GM04503 (cell line): Measurements from ENCODE around the gene RASSF8.
"Not testable (repeated sequence)": the region's sequence is repeated elsewhere in the genome, so short reads cannot be mapped to it uniquely, and the experiment has no call there.

Experiments used
- DNase-seq: peaks from one replicate; pipeline ENCODE4 v3.0.0-alpha.2; 2012; ENCODE audit warnings: low read depth

RASSF8 gene

DNA sequence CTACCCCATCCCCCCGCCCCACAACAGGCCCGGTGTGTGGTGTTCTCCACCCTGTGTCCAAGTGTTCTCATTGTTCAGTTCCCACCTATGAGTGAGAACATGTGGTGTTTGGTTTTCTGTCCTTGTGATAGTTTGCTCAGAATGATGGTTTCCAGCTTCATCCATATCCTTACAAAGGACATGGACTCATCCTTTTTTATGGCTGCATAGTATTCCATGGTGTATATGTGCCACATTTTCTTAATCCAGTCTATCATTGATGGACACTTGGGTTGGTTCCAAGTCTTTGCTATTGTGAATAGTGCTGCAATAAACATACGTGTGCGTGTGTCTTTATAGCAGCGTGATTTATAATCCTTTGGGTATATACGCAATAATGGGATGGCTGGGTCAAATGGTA is 98.8 kb downstream of the RASSF8 start:
- DNase-seq, result not testable (repeated sequence)

DNA sequence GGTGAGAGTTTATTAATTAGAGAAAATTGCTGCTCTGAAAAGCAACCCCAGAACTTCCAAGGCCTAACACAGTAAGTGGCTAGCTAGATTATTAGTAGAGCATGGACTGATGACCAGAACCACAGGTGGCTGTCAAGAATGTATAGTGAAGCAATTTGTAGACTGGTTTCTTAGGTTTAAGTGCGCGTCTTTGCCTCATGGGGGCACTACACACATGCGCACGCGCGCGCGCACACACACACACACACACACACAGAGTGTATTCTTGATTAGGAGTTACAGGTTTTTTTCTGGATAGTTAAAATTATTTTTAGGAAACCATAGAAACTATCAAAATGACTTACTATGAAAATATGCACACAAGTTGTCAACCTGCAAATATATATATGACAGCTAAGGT is 99.8 kb downstream of the RASSF8 start:
- no peak for DNase-seq

DNA sequence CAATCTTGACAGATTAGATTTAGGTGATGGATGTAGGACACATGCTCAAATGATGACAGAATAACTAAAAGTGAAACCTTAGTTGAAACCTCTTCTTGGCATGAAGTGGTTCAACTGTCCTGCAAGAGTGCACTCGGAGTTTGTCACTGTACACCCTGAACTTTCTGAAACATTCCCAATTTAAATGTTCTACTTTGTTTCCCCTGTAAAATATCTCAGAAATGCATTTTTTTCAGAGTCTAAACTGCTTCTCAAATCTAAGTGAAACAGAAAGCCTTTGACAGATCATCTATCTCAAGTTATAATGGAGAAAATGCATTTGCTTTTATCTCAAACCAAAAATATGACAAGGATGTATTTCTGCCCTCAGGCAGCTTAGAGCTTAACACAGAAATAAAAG is 100.3 kb downstream of the RASSF8 start:
- no peak for DNase-seq

DNA sequence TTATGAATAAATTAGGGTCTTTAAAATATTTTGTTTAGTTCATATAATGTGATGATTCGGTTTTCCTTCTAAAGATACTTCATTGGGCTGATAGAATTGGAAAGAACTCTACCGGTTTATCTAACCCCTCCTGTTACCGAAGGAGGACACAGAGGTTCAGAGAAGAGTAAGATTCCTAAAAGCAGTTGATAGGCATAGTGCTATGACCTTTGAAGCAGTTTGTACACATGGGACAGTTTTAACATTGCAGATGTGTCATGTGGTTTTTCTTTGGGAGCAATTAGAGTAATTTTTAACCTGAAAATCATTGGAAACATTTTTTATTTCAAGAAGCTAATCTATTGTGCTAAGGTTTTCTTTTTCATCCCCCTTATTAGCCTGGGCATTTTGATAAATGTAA is 103.5 kb downstream of the RASSF8 start:
- DNase-seq, result no peak

DNA sequence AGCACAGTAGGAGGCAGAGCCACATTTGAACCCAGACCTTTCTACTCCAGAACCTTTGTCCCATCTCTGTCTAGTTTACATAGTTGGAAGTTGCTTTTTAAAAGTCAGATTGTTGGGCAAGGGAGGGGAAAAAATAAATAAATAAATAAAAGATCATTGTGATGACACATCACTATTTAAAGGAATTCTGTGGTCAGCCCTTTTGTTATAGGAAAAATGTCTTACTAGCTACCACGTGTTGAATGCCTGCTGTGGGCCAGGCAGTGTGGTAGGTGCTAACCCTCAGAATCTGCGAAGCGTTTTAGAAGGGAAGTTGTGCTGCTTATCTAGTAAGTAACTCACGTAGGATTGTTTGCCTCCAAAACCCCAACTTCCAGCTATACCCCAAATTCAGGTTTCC is 104.1 kb downstream of the RASSF8 start:
- DNase-seq, result peak; percentile 21

DNA sequence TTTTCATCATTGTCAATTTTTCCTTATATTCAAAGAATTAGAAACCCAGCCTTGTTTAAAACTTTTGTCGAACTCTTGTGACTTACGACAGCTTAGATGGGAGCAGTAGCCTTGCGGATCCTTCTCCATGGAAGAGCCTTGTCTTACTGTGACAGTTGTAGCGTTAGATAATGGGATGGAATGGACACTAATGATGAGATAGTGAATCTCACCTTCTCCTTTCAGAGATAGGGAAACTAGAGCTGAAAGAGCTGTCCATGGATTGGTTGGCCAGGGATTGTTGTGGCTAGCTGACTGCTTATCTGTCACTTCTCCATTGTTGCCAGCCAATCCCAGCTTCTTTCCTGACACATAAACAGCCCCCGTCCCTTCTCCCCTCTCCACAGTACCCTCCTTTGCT is 107.0 kb downstream of the RASSF8 start:
- no peak for DNase-seq

DNA sequence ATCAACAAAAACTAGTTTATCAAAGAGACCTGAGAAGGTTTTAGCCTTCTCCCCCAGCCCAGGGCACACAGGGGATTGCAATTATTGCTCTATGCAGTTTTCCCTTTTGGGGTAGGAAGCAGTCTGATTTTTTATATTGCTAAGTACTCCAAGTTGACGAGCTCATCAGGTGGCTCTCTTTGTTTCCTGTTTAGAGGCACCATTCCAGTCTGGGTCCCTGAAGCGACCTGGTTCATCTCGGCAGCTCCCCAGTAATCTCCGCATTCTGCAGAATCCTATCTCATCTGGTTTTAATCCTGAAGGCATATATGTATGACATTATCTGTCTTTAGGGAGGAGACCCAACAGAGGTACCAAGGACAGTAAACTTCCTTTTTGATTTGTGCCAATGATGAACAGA is 110.0 kb downstream of the RASSF8 start:
- no peak for DNase-seq

DNA sequence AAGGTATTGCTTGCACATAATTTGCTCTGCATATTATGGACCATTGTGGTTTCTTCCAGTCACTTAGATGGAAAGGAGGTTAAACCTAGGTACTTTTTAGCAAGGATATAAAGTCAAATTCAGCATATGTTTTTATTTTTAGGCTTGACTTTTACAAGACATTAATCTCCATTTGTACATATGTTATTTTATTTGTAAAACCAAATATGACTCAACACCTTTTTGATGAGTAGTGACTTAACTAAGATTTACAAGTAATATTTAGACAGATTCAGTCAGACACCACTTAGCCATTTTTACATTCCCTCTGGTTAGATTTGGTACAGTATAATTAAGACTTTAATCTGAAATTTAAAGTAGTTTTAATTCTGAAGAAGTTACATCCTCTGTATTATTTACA is 111.3 kb downstream of the RASSF8 start:
- DNase-seq, result no peak

DNA sequence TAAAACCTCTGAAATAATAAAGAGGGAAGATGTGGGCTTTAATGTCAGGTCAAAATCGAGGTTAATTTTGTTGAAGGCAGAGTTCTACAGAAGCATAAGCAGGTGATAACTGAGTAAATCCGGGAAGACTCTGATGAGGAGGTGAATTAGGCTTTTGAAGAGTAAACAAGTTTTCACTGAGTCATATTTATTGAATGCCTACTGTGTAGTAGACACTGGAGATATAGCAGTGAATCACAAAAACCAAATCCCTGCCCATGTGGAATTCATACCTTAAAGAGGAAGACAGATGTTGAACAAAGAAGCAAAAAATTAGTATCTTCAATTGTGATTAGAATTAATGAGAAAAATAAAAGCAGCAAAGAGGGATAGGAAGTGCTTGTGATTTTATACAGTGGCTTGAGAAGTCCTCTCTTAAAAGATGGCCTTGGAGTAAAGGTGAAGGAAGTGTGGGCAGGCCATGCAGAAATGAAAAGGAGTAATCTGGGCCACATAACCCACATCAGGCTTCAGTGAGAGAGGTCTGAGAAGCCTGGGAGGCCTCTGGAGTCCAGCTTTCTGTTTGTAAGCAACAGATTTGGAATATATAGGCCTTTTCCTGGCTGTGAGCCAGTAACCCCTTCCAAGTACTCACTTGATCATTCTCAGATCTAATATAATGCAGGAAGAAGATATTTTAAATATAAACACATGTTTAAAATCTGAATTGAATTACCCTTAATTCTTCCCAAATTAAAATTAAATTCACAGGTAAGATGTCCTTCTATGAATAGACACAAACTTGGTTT is 119.6 kb downstream of the RASSF8 start:
- DNase-seq, result no peak

DNA sequence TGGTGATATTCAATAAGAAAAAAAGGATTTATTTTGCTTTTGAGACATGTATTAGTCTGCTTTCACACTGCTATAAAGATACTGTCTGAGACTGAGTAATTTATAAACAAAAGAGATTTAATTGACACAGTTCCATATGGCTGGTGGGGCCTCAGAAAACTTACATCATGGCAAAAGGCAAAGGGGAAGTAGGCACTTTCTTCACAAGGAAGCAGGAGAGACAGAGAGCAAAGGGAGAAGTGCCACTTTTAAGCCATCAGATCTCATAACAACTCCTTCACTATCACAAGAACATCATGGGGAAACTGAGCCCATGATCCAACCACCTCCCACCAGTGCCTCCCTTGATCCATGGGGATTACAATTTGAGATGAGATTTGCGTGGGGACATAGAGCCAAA is 122.4 kb downstream of the RASSF8 start:
- DNase-seq, result no peak

DNA sequence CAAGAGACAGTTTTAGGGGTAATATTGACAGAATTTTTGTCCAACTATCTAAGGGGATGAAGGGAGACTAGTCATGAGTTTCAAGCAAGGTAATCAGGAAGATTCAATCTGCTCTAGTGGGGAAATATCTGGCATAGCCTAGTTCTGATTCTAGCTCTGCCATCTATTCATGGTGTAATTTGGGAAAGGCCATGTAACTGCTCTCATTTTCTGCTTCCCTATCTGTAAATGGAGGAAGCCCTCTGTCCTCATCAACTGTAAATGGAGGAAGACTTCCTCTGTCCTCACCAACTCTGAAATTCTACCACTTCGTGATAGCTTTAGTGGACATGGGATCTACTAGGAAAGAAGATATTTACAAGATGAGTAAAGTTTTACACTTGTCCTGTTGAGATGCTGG is 128.5 kb downstream of the RASSF8 start:
- no peak for DNase-seq

DNA sequence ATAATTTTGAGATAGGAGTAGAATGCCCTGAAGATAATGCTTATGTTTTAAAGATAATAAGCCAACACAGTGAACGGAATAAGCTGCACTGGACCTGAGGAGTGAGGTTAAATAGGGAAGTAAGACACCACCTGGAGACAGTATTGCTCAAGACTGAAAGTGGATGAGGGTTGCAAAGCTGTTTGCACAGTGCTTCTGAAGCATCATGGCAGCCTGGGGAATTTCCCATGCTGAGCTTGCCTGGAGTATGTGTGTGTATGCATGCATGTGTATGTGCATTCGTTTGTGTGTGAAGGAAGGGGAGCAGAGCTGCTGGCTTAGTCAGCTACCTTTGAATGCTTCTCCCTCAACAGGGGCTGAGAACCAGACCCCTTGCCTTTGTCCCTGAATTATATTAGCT is 130.5 kb downstream of the RASSF8 start:
- DNase-seq, result no peak

DNA sequence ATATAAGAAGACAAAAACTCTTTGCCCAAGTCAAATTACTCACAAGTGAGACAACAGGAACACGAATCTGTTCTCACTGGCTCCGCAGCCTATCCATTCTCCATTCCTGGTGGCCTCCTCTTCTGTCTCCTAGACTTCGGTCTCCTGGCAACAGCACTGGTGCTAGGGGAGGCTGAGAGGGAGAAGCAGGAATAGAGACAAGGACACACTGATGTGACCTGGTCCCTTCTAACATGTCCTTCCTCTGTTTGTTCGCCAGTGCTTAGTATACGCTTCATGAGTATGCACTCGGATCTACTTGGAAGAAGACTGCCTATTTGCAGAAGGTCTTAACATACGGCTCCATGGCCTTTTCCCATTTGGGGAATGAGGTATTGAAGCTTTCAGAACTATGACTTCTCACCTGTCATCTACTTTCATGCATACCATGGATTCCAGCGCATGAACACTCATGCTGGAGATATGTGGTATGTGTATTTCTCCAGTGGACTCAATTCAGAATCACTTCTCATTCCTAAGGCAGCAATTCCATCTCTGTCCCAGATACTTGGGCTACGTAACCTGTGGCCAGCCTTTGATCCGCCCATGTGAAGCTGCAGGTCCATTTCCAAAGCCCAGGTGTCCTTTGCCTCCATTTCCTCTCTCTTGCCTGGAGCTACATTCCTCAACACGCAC is 132.5 kb downstream of the RASSF8 start:
- no peak for DNase-seq

DNA sequence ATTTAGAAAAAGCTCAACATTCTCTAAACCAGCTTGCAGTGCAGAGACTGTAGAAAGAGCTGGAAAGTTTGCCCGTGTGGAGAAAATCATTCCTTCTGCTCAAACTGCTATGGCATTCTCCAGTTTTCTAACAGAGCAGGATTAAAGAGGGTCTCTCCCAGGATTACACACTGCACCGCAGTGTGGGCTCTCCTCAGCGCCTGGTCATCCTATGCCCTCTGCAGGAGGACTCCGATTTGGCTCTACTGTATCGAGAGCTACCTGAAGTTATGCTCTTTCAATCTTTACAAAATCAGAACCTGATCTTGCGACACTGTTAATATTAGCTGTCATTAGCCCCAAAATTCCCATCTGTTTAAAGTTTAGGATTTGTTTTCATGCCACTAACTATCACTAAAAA is 133.3 kb downstream of the RASSF8 start:
- DNase-seq, result no peak

DNA sequence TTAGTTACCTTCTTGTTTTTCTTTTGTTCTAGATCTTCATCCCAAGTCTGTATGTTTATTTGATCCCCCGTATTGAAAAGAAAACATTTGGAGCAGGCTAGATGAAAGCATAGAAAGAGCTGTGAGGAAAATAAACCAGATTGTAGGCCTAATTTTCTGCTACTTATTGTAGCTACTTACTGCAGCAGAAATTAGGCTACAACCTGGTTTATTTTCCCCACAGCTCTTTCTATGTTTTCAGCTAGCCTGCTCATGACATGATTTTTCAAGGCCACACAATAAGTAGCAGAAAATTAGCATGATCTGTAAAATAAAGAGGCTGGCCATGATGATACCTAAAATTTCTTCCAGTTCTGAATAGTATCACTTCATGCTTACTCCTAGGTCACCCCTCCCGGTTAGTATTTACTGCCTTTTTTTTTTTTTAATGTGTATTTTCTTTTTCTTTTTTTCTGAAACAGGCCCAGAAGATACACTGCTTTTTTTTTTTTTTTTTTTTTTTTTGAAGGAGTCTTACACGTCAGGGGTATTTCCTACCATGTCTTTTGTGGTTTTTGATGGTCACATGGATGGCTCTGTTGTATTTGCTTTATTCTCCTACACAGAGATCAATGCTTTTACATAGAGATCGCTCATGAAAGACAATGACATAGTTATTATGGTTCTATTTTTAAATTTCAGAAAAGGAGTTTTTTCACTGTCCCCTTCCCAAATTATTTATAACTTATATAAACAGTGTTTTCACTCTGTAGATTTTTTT is 134.0 kb downstream of the RASSF8 start:
- DNase-seq, result no peak

DNA sequence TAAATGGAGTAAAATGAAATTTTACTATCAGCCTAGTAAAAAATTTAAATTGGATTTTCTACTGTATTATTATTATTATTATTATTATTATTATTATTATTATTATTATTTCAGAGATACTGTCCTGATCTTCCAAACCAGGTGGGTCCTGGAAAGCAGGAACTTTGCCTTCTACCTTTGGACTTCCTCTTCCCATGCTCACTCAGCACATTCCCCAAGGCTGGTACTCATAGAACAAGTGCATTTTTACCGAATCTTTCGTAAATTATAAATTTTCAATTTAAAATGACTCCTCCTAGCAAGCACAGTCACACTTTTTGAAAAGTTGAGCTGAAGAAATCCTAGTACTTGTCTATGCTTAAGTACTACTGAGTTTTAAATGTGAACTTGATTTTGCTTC is 136.7 kb downstream of the RASSF8 start:
- DNase-seq, result no peak

DNA sequence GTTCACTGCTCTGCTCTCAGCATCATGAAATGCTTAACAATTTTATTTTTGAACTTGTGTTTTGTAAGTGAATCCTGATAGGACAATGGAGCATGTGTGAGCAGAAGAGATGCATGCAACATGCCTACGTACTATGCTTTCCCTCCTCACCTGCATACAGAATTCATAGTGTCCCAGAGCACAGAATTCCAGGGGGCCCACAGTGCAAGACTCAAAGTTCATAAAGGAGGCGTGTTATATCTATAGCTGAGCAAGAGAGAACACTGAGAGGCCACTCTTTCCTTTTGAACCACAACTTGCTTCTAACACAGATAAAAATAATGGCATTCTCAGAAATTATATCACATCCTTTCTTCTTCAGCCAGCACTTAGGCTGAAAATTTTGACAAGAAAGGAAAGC is 137.6 kb downstream of the RASSF8 start:
- no peak for DNase-seq

DNA sequence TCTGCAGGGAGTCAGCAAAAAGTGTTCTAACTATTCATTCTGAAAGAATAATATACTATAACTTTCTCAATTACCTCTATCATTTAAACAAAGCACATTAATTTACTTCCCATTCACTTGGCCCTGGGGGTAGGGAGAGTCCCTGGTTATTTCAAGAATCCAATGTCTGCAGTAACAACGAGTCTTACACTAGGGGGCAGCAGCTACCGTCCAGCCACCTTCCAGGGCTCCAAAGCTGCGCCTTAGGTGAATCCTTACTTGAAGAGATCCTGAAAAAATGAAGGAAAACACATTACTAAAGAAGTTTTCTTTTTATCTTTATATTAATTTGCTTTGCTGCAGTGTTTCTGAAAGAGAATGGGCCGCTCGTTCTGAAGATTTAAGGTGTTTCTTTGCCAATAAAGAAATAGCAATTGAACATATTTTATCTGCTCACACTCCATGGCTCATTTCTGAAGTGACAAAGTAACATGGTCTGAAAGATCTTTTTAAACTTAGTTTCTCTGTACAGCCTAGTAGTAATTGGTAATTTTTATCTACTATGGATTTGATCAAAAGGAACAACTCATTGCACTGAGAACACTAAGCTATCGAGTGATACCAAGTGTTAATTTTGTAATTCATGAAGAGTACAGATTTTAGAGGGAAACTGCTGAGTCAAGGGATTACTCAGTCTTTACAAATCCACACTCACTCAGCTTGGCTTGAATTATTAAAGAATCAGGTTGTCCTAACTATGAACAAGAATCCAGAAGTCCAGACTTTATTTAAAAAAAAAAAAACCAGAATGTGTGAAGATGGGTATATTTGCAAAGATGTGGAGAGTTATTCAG is 138.8 kb downstream of the RASSF8 start:
- no peak for DNase-seq

DNA sequence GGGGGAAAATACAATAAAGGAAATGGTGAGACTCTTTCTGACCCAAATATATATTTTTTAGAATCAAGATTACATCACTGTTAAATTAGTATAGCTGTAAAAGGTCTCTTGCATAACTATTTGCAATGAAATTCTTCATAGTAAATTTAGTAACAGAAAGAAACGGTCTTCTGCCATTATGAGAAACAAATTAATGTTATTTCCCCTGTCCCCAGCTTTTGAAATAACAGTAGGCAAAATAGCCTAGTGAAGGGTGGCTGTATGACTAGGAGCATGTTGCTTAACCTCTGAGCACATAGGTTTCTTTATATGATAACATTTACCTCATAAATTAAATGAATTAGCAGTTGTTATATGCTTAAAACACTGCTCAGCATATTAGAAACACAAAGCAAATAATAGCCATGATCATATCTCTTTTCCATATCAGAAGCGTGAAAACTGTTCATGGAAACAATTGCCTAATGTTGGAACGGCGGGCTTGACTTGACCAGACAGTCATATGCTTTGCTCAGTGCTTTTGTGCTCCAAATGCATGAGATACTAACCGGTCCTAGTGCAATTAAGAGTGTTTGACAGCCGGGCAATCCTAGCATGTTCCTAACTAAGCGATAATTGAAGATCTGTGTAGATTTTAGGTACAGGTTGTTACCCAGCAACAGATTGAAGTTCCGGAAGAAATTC is 142.3 kb downstream of the RASSF8 start:
- DNase-seq, result no peak

DNA sequence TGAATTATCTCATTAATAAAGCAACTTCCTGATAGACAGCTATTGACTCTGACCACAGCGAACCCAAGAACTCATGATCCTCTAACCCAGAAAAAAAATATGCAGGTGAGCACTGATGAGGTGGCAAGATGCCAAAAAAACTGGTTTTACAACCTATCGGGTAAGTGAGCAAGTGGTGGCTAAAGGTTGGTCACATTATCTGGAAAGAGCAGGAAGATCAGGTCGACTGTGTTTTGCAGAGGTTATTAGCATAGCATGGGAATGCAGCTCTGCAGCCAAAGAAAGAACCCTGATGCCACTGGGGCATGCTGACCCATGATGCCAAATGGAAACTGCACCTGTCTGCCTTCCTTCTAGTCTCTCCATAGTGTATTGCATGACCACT is 142.9 kb downstream of the RASSF8 start:
- no peak for DNase-seq

DNA sequence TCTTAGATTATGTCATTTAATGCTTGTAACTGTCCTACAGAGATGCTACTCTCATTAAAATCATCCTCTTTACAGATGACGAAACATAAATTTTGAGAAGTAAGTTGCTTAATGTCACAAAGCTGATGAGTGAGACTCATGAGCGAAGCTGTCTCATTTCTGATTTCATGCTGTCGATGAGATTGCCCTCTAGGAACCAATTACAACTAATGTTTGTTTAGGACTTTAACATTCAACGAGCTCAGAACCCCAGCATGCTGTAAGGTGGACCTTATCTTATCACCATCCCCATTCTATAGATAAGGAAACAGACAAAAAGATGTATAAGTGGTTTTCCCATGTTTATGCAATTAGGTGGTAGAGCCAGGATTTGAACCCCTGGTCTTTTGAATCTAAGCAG is 143.3 kb downstream of the RASSF8 start:
- no peak for DNase-seq

DNA sequence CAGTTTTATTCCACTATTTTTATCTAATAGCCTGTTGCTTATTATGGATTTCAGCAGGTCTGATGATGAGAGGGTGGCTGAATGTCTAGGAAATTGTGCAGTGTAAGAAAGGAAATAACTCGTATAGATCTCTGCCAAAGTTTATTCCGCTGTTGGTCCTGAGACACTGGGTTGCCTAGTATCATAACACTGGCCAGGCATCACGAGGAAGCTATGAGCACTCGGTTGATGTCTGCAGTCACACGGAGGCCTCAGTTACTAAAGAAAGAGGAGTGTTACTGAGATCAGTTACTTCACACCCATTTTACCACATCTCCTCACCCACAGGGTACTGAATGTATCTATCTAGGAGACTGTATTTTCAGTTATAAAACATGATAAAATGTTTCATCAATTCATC is 144.5 kb downstream of the RASSF8 start:
- DNase-seq, result no peak
